Midbrain (tissue), 1 donor: Measurements from ENCODE around the gene KRT8.

Experiments used
- DNase-seq: peaks from one replicate; lab custom pipeline; 2025; lab: John Stamatoyannopoulos, UW

The KRT8 gene

GRCh38 chr12:52847335-52848102 is 57.4 kb downstream of the KRT8 start:
- DNase-seq: no peak
